ENCODE data around the gene MTHFD1. TPM values are rescaled to one million over a fixed set of nuclear protein-coding genes. Genes with fewer than 3 reads are reported as not detected.

The MTHFD1 gene
- total RNA-seq, 1 donor from 2014 or later: 31.3 TPM

DNA sequence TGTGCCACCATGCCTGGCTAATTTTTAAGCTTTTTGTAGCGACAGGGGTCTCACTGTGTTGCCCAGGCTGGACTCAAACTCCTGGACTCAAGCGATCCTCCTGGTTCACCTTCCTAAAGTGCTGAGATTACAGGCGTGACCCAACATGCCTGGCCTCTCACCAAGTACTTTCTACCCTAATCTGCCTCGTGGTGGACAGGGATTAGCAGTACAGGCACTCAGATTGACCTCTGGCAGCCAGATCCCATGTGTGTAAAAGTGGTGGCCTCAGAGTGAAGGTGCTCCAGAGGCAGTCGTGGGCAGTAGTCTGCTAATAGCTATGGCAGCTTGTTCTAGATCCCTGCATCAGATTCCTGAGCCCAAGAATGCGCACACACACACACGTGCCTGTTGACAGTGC, 30.9 kb downstream of the MTHFD1 start:
- Histone ChIP-seq H3K27me3 (ENCODE audit: control insufficient read depth in 3 of 3, insufficient read depth in 3 of 3, low read length in 3 of 3) (no peaks in the 10 kb centered on the region), H3K9ac (ENCODE audit: low read depth in 1 of 3, low read length in 3 of 3) (no peak overlapping the region)

GRCh38 chr14:64421166-64421565, 33.0 kb downstream of the MTHFD1 start:
- peak overlapping the region; percentile 6 for H3K27ac ChIP-seq (ENCODE audit: low read depth, low read length)
- no peak overlapping the region for H3K4me3 ChIP-seq (ENCODE audit: low read length in 3 of 3)
- no peaks in the 10 kb centered on the region for H3K9me3 ChIP-seq (ENCODE audit: control insufficient read depth in 3 of 3, low read length in 3 of 3)
- H3K4me1 ChIP-seq (ENCODE audit: control insufficient read depth in 3 of 3, insufficient read depth in 3 of 3, low read length in 3 of 3): peaks cover 6 to 16% (median 10%) of the 10 kb centered on the region in 3 donors
- H3K27me3 ChIP-seq (ENCODE audit: control insufficient read depth in 3 of 3, insufficient read depth in 3 of 3, low read length in 3 of 3): no peaks in the 10 kb centered on the region
- H3K36me3 ChIP-seq (ENCODE audit: control insufficient read depth in 3 of 3, insufficient read depth in 3 of 3, low read length in 3 of 3): peaks cover 23 to 43% (median 27%) of the 10 kb centered on the region in 3 donors
- H3K9ac ChIP-seq (ENCODE audit: low read depth in 1 of 3, low read length in 3 of 3): no peak overlapping the region

More for the DNA sequence above, 30.9 kb downstream of the MTHFD1 start:
- Histone ChIP-seq H3K4me3 (ENCODE audit: low read length in 3 of 3) (no peak overlapping the region), H3K4me1 (ENCODE audit: control insufficient read depth in 3 of 3, insufficient read depth in 3 of 3, low read length in 3 of 3) (peaks cover 4 to 10% (median 10%) of the 10 kb centered on the region in 3 donors), H3K36me3 (ENCODE audit: control insufficient read depth in 3 of 3, insufficient read depth in 3 of 3, low read length in 3 of 3) (peaks cover 31 to 41% (median 34%) of the 10 kb centered on the region in 3 donors), H3K9me3 (ENCODE audit: control insufficient read depth in 3 of 3, low read length in 3 of 3) (no peaks in the 10 kb centered on the region), H3K27ac (ENCODE audit: low read depth, low read length) (no peak overlapping the region)

DNA sequence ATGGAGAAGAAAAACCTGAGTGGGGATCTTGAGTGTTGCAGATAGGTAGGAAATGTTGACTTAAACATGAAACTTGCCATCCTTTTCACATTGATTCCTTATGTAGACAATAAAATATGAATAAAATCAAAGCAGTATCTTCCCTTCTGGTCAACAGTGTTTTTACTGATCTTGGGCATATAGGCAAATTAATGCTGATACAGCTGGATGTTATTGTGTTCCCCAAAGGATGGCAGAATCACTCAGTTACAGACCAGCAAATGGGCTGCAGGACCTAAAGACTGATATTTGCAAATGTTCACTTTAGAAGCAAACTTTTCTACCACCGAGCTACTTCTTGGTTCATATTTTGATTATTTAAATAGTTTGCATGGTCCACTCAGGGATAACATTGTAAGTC, 33.9 kb downstream of the MTHFD1 start:
- peaks cover 6 to 16% (median 10%) of the 10 kb centered on the region in 3 donors for H3K4me1 ChIP-seq (ENCODE audit: control insufficient read depth in 3 of 3, insufficient read depth in 3 of 3, low read length in 3 of 3)
- no peak overlapping the region for H3K9ac ChIP-seq (ENCODE audit: low read depth in 1 of 3, low read length in 3 of 3)
- H3K9me3 ChIP-seq (ENCODE audit: control insufficient read depth in 3 of 3, low read length in 3 of 3): no peaks in the 10 kb centered on the region
- H3K36me3 ChIP-seq (ENCODE audit: control insufficient read depth in 3 of 3, insufficient read depth in 3 of 3, low read length in 3 of 3): peaks cover 19 to 40% (median 26%) of the 10 kb centered on the region in 3 donors
- H3K27me3 ChIP-seq (ENCODE audit: control insufficient read depth in 3 of 3, insufficient read depth in 3 of 3, low read length in 3 of 3): no peaks in the 10 kb centered on the region
- no peak overlapping the region for H3K27ac ChIP-seq (ENCODE audit: low read depth, low read length)
- no peak overlapping the region for H3K4me3 ChIP-seq (ENCODE audit: low read length in 3 of 3)

DNA sequence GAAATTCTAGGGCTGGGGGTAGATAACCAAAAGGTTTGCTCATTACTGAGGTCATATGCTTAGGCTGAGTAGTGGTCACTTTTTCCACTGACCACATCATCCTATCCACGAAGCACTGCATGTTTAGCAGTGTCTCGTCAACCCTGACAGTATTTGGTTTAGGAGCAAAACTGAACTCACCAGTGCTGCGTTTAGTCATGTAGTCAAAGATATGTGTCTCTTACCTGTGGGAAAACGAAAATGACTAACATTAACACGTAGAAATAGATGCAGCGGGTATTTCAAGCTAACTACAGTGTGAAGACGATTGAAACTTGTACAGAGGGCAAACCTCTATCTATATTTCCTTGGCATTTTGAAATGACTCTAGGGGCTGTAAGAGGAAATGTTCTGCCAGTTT, 34.6 kb downstream of the MTHFD1 start:
- Histone ChIP-seq H3K9me3 (ENCODE audit: control insufficient read depth in 3 of 3, low read length in 3 of 3) (no peaks in the 10 kb centered on the region), H3K4me1 (ENCODE audit: control insufficient read depth in 3 of 3, insufficient read depth in 3 of 3, low read length in 3 of 3) (peaks cover 6 to 16% (median 10%) of the 10 kb centered on the region in 3 donors), H3K27me3 (ENCODE audit: control insufficient read depth in 3 of 3, insufficient read depth in 3 of 3, low read length in 3 of 3) (no peaks in the 10 kb centered on the region), H3K4me3 (ENCODE audit: low read length in 3 of 3) (no peak overlapping the region), H3K27ac (ENCODE audit: low read depth, low read length) (no peak overlapping the region), H3K36me3 (ENCODE audit: control insufficient read depth in 3 of 3, insufficient read depth in 3 of 3, low read length in 3 of 3) (peaks cover 21 to 44% (median 31%) of the 10 kb centered on the region in 3 donors), H3K9ac (ENCODE audit: low read depth in 1 of 3, low read length in 3 of 3) (no peak overlapping the region)

GRCh38 chr14:64423987-64424386, 35.8 kb downstream of the MTHFD1 start:
- H3K9me3 ChIP-seq (ENCODE audit: control insufficient read depth in 3 of 3, low read length in 3 of 3): no peaks in the 10 kb centered on the region
- H3K4me1 ChIP-seq (ENCODE audit: control insufficient read depth in 3 of 3, insufficient read depth in 3 of 3, low read length in 3 of 3): peaks cover 6 to 16% (median 10%) of the 10 kb centered on the region in 3 donors
- peaks cover 18 to 39% (median 27%) of the 10 kb centered on the region in 3 donors for H3K36me3 ChIP-seq (ENCODE audit: control insufficient read depth in 3 of 3, insufficient read depth in 3 of 3, low read length in 3 of 3)
- H3K4me3 ChIP-seq (ENCODE audit: low read length in 3 of 3): no peak overlapping the region
- no peak overlapping the region for H3K9ac ChIP-seq (ENCODE audit: low read depth in 1 of 3, low read length in 3 of 3)
- H3K27ac ChIP-seq (ENCODE audit: low read depth, low read length): no peak overlapping the region
- no peaks in the 10 kb centered on the region for H3K27me3 ChIP-seq (ENCODE audit: control insufficient read depth in 3 of 3, insufficient read depth in 3 of 3, low read length in 3 of 3)

GRCh38 chr14:64434528-64434927, 46.4 kb downstream of the MTHFD1 start:
- H3K4me3 ChIP-seq (ENCODE audit: low read length in 3 of 3): no peak overlapping the region
- H3K36me3 ChIP-seq (ENCODE audit: control insufficient read depth in 3 of 3, insufficient read depth in 3 of 3, low read length in 3 of 3): peaks cover 27 to 44% (median 37%) of the 10 kb centered on the region in 3 donors
- H3K4me1 ChIP-seq (ENCODE audit: control insufficient read depth in 3 of 3, insufficient read depth in 3 of 3, low read length in 3 of 3): no peaks in the 10 kb centered on the region
- no peak overlapping the region for H3K27ac ChIP-seq (ENCODE audit: low read depth, low read length)
- no peak overlapping the region for H3K9ac ChIP-seq (ENCODE audit: low read depth in 1 of 3, low read length in 3 of 3)
- H3K27me3 ChIP-seq (ENCODE audit: control insufficient read depth in 3 of 3, insufficient read depth in 3 of 3, low read length in 3 of 3): no peaks in the 10 kb centered on the region
- no peaks in the 10 kb centered on the region for H3K9me3 ChIP-seq (ENCODE audit: control insufficient read depth in 3 of 3, low read length in 3 of 3)

- Histone ChIP-seq H3K27ac (ENCODE audit: low read depth, low read length) (no peak overlapping the region), H3K9me3 (ENCODE audit: control insufficient read depth in 3 of 3, low read length in 3 of 3) (no peaks in the 10 kb centered on the region), H3K4me1 (ENCODE audit: control insufficient read depth in 3 of 3, insufficient read depth in 3 of 3, low read length in 3 of 3) (no peaks in the 10 kb centered on the region), H3K9ac (ENCODE audit: low read depth in 1 of 3, low read length in 3 of 3) (no peak overlapping the region), H3K36me3 (ENCODE audit: control insufficient read depth in 3 of 3, insufficient read depth in 3 of 3, low read length in 3 of 3) (peaks cover 38 to 54% (median 53%) of the 10 kb centered on the region in 3 donors), H3K27me3 (ENCODE audit: control insufficient read depth in 3 of 3, insufficient read depth in 3 of 3, low read length in 3 of 3) (no peaks in the 10 kb centered on the region), H3K4me3 (ENCODE audit: low read length in 3 of 3) (no peak overlapping the region)
Measured at GRCh38 chr14:64438181-64438841, 50.2 kb downstream of the MTHFD1 start.

DNA sequence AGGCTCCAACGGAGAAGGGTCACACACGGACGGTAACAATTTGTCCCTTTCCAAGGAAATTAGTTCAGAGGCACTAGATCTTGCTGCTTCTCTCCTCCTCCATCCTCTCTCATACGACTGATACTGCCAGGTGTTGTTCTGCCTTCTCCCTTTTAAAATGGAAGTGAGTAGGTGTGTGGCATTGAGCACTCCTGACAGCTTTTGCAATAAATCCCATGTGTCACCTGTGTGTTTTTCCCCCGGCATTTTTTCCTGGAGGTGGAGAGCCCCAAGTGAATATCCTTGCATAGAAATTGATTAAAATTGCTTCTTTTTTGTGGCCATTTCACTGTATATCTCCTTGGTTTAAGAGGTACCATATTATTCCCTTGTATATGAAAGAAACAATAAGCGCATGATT, 51.0 kb downstream of the MTHFD1 start:
- Histone ChIP-seq H3K36me3 (ENCODE audit: control insufficient read depth in 3 of 3, insufficient read depth in 3 of 3, low read length in 3 of 3) (peaks cover 43 to 60% (median 59%) of the 10 kb centered on the region in 3 donors), H3K4me3 (ENCODE audit: low read length in 3 of 3) (no peak overlapping the region), H3K9ac (ENCODE audit: low read depth in 1 of 3, low read length in 3 of 3) (no peak overlapping the region)

GRCh38 chr14:64440494-64440893, 52.3 kb downstream of the MTHFD1 start:
- Histone ChIP-seq H3K9ac (ENCODE audit: low read depth in 1 of 3, low read length in 3 of 3) (no peak overlapping the region), H3K9me3 (ENCODE audit: control insufficient read depth in 3 of 3, low read length in 3 of 3) (no peaks in the 10 kb centered on the region), H3K27ac (ENCODE audit: low read depth, low read length) (no peak overlapping the region), H3K4me1 (ENCODE audit: control insufficient read depth in 3 of 3, insufficient read depth in 3 of 3, low read length in 3 of 3) (no peaks in the 10 kb centered on the region), H3K36me3 (ENCODE audit: control insufficient read depth in 3 of 3, insufficient read depth in 3 of 3, low read length in 3 of 3) (peaks cover 45 to 65% (median 56%) of the 10 kb centered on the region in 3 donors), H3K27me3 (ENCODE audit: control insufficient read depth in 3 of 3, insufficient read depth in 3 of 3, low read length in 3 of 3) (no peaks in the 10 kb centered on the region), H3K4me3 (ENCODE audit: low read length in 3 of 3) (no peak overlapping the region)

More for the DNA sequence above, 51.0 kb downstream of the MTHFD1 start:
- no peaks in the 10 kb centered on the region for H3K9me3 ChIP-seq (ENCODE audit: control insufficient read depth in 3 of 3, low read length in 3 of 3)
- no peaks in the 10 kb centered on the region for H3K4me1 ChIP-seq (ENCODE audit: control insufficient read depth in 3 of 3, insufficient read depth in 3 of 3, low read length in 3 of 3)
- H3K27ac ChIP-seq (ENCODE audit: low read depth, low read length): no peak overlapping the region
- H3K27me3 ChIP-seq (ENCODE audit: control insufficient read depth in 3 of 3, insufficient read depth in 3 of 3, low read length in 3 of 3): no peaks in the 10 kb centered on the region

- Histone ChIP-seq H3K9ac (ENCODE audit: low read depth in 1 of 3, low read length in 3 of 3) (no peak overlapping the region), H3K4me3 (ENCODE audit: low read length in 3 of 3) (no peak overlapping the region), H3K27ac (ENCODE audit: low read depth, low read length) (no peak overlapping the region), H3K9me3 (ENCODE audit: control insufficient read depth in 3 of 3, low read length in 3 of 3) (no peaks in the 10 kb centered on the region), H3K27me3 (ENCODE audit: control insufficient read depth in 3 of 3, insufficient read depth in 3 of 3, low read length in 3 of 3) (no peaks in the 10 kb centered on the region), H3K4me1 (ENCODE audit: control insufficient read depth in 3 of 3, insufficient read depth in 3 of 3, low read length in 3 of 3) (no peaks in the 10 kb centered on the region), H3K36me3 (ENCODE audit: control insufficient read depth in 3 of 3, insufficient read depth in 3 of 3, low read length in 3 of 3) (peaks cover 36 to 56% (median 45%) of the 10 kb centered on the region in 3 donors)
Measured at GRCh38 chr14:64442300-64442988, 54.3 kb downstream of the MTHFD1 start.

Data from skeletal muscle tissue (tissue), 4 donors.